T47D (cell line): ENCODE measurements around the gene TRIM5.
"Not testable (repeated sequence)": the region's sequence is repeated elsewhere in the genome, so short reads cannot be mapped to it uniquely, and the experiment has no call there.

ENCODE experiments used
- DNase-seq, 2 experiments: peaks; one replicate each; pipeline versions ENCODE4 v3.0.0 to v3.0.0-alpha.2; 2011 to 2012; ENCODE audit warnings: low read depth in 1 of 2, low spot score in 1 of 2
- JUND ChIP-seq: IDR thresholded peaks from 2 replicates; pipeline ENCODE4 v1.6.1; 2012; ENCODE audit warnings: low read depth
- in situ Hi-C: cut with HindIII; loops from 2 replicates; pipeline ENCODE4 v1.10.0; 2016; ENCODE audit warnings: low sequenced_read_pairs, low pct_unique_long_range_greater_than_20kb

Gene TRIM5

GRCh38 chr11:5700421-5701054 is 15.7 kb upstream of the TRIM5 start:
- no peak for DNase-seq

GRCh38 chr11:5698281-5698680 is 13.4 kb upstream of the TRIM5 start:
- in situ Hi-C loops = no loop called here
- TF ChIP-seq JUND = no peak
- DNase-seq = no peak

More at GRCh38 chr11:5700421-5701054, 15.7 kb upstream of the TRIM5 start:
- in situ Hi-C loops = no loop called here
- no peak for TF ChIP-seq JUND

- no peak for DNase-seq
- TF ChIP-seq JUND = no peak
- in situ Hi-C loops = no loop called here
These were observed 11.3 kb upstream of the TRIM5 start for GRCh38 chr11:5696210-5696609.

GRCh38 chr11:5695580-5695979 is 10.7 kb upstream of the TRIM5 start:
- no peak for DNase-seq
- in situ Hi-C loops = no loop called here
- no peak for TF ChIP-seq JUND

GRCh38 chr11:5694642-5695041 is 9.8 kb upstream of the TRIM5 start:
- in situ Hi-C loops = no loop called here
- no peak for DNase-seq
- TF ChIP-seq JUND = no peak

- DNase-seq = no peak
- TF ChIP-seq JUND = no peak
- in situ Hi-C loops = no loop called here
These were observed 7.1 kb upstream of the TRIM5 start for GRCh38 chr11:5691964-5692361.

GRCh38 chr11:5691238-5691963 is 6.5 kb upstream of the TRIM5 start:
- in situ Hi-C loops, DNase-seq: not testable (repeated sequence)

GRCh38 chr11:5690736-5691135 is 5.9 kb upstream of the TRIM5 start:
- in situ Hi-C loops = no loop called here
- DNase-seq = no peak

GRCh38 chr11:5690216-5690615 is 5.3 kb upstream of the TRIM5 start:
- TF ChIP-seq JUND = no peak
- in situ Hi-C loops = no loop called here
- no peak for DNase-seq

More at GRCh38 chr11:5690736-5691135, 5.9 kb upstream of the TRIM5 start:
- TF ChIP-seq JUND = no peak

GRCh38 chr11:5689551-5689983 is 4.7 kb upstream of the TRIM5 start, which contains the start of gene TRIM22:
Gene TRIM22 (plus strand): TSS chr11:5689790. CDS start chr11:5696233, 6,443 bp downstream.
- in situ Hi-C loops = no loop called here
- DNase-seq = no peak
- TF ChIP-seq JUND = no peak

- TF ChIP-seq JUND = no peak
- no peak for DNase-seq
- in situ Hi-C loops = no loop called here
These were observed 3.6 kb upstream of the TRIM5 start for GRCh38 chr11:5688482-5688881.

- in situ Hi-C loops = no loop called here
These were observed 1.6 kb upstream of the TRIM5 start for GRCh38 chr11:5686426-5686825.

GRCh38 chr11:5684036-5684645 is 733 bp downstream of the TRIM5 start:
- no peak for DNase-seq
- no peak for TF ChIP-seq JUND
- in situ Hi-C loops = no loop called here

More at GRCh38 chr11:5686426-5686825, 1.6 kb upstream of the TRIM5 start:
- DNase-seq = no peak
- no peak for TF ChIP-seq JUND

- DNase-seq, in situ Hi-C loops: not testable (repeated sequence)
These were observed 1.3 kb downstream of the TRIM5 start for GRCh38 chr11:5683620-5684019.

- DNase-seq, in situ Hi-C loops: not testable (repeated sequence)
These were observed 1.9 kb downstream of the TRIM5 start for GRCh38 chr11:5682890-5683441.
